ENCODE data around the gene TIMM17A.
"Not testable (repeated sequence)": the region's sequence is repeated elsewhere in the genome, so short reads cannot be mapped to it uniquely, and the experiment has no call there.

Gene TIMM17A

DNA sequence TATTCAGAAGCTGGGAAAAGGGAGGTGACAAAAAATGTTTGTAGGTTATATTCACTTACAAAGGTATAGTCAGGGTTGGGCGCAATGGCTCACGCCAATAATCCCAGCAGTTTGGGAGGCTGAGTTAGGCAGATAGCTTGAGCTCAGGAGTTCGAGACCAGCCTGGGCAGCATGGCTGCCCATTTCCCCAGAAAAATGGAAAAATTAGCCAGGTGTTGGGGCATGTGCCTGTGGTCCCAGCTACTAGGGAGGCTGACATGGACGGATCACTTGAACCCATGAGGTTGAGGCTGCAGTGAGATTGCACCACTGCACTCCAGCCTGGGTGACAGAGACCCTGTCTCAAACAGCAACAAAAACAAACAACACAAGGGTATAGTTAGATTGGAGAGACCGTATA, 3.0 kb downstream of the TIMM17A start:
- Histone ChIP-seq H4K20me1 (ENCODE audit: insufficient read depth, low read length) (peaks cover 6% of the 10 kb centered on the region; the same call in 1 of the 2 replicates), H3K9ac (ENCODE audit: low read depth, low read length) (no peak overlapping the region), H3K4me3 (ENCODE audit: low read depth in 1 of 2, low read length in 2 of 2) (no peak overlapping the region), H2AFZ (ENCODE audit: low read depth, low read length) (no peak overlapping the region), H3K27me3 (ENCODE audit: insufficient read depth, low read length, poor library complexity) (no peaks in the 10 kb centered on the region), H3K9me3 (ENCODE audit: insufficient read depth, low read length, severe bottlenecking) (no peaks in the 10 kb centered on the region), H3K27ac (ENCODE audit: low read length) (no peak overlapping the region), H3K79me2 (ENCODE audit: insufficient read depth, low read length) (peaks cover 46% of the 10 kb centered on the region), H3K4me2 (ENCODE audit: insufficient read depth, low read length) (no peak overlapping the region), H3K36me3 (ENCODE audit: insufficient read depth, low read length) (peaks cover 52% of the 10 kb centered on the region), H3K4me1 (ENCODE audit: insufficient read depth, low read length) (peaks cover 24% of the 10 kb centered on the region)
- ATAC-seq (ENCODE audit: insufficient read depth, low read depth) (no peak), DNase-seq (no peak)
- TF ChIP-seq, protein P1, sequence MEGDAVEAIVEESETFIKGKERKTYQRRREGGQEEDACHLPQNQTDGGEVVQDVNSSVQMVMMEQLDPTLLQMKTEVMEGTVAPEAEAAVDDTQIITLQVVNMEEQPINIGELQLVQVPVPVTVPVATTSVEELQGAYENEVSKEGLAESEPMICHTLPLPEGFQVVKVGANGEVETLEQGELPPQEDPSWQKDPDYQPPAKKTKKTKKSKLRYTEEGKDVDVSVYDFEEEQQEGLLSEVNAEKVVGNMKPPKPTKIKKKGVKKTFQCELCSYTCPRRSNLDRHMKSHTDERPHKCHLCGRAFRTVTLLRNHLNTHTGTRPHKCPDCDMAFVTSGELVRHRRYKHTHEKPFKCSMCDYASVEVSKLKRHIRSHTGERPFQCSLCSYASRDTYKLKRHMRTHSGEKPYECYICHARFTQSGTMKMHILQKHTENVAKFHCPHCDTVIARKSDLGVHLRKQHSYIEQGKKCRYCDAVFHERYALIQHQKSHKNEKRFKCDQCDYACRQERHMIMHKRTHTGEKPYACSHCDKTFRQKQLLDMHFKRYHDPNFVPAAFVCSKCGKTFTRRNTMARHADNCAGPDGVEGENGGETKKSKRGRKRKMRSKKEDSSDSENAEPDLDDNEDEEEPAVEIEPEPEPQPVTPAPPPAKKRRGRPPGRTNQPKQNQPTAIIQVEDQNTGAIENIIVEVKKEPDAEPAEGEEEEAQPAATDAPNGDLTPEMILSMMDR (IDR thresholded peaks at IDR 0.05; ENCODE audit: borderline replicate concordance, extremely low read depth, low read length, poor library complexity, severe bottlenecking): no peak
- TF ChIP-seq EZH2 (IDR thresholded peaks at IDR 0.05; ENCODE audit: borderline replicate concordance, low read depth, low read length, severe bottlenecking): no peak

DNA sequence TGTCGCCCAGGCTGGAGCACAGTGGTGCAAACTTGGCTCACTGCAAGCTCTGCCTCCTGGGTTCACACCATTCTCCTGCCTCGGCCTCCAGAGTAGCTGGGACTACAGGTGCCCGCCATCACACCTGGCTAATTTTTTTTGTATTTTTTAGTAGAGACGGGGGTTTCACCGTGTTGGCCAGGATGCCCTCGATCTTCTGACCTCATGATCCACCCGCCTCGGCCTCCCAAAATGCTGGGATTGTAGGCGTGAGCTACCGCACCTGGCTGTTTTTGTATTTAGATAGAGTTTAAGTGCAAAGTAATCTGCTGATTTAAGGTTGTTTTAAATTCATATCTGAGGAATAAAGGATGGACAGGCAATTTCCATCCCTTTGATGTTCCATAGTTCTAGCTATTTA, 7.1 kb downstream of the TIMM17A start:
- not testable (repeated sequence) for H3K4me1 ChIP-seq (ENCODE audit: insufficient read depth, low read length); H3K9ac ChIP-seq (ENCODE audit: low read depth, low read length); ATAC-seq (ENCODE audit: insufficient read depth, low read depth); DNase-seq; H3K4me2 ChIP-seq (ENCODE audit: insufficient read depth, low read length); H3K27ac ChIP-seq (ENCODE audit: low read length); H2AFZ ChIP-seq (ENCODE audit: low read depth, low read length); H3K27me3 ChIP-seq (ENCODE audit: insufficient read depth, low read length, poor library complexity); H3K4me3 ChIP-seq (ENCODE audit: low read depth in 1 of 2, low read length in 2 of 2); H3K9me3 ChIP-seq (ENCODE audit: insufficient read depth, low read length, severe bottlenecking); H4K20me1 ChIP-seq (ENCODE audit: insufficient read depth, low read length)
- H3K79me2 ChIP-seq (ENCODE audit: insufficient read depth, low read length): peaks cover 18% of the 10 kb centered on the region
- peaks cover 78% of the 10 kb centered on the region for H3K36me3 ChIP-seq (ENCODE audit: insufficient read depth, low read length)

DNA sequence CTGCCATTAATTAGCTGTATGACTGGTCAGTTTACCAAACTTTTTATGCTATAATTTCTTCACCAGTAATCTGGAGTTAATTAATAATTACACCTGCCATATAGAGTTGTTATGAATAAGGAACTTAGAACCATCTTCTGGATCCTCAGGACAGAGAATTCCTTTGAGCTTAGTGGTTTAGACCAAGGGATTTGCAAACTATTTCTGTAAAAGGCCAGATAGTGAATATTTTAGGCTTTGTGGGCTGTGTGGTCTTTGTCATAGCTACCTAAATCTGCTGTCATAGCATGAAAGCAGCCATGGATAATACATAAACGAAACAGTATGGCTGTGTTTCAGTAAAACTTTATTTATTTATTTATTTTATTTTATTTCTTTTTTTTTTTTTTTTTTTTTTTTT, 9.0 kb downstream of the TIMM17A start:
- no peak for TF ChIP-seq EZH2 (IDR thresholded peaks at IDR 0.05; ENCODE audit: borderline replicate concordance, low read depth, low read length, severe bottlenecking)
- TF ChIP-seq, protein P1 (IDR thresholded peaks at IDR 0.05; ENCODE audit: borderline replicate concordance, extremely low read depth, low read length, poor library complexity, severe bottlenecking): no peak
- H3K27ac ChIP-seq (ENCODE audit: low read length): no peak overlapping the region
- no peak for ATAC-seq (ENCODE audit: insufficient read depth, low read depth)
- no peak overlapping the region for H3K9ac ChIP-seq (ENCODE audit: low read depth, low read length)
- peaks cover 6% of the 10 kb centered on the region; the same call in 1 of the 2 replicates for H4K20me1 ChIP-seq (ENCODE audit: insufficient read depth, low read length)
- peaks cover 80% of the 10 kb centered on the region for H3K36me3 ChIP-seq (ENCODE audit: insufficient read depth, low read length)
- no peak for DNase-seq
- no peak overlapping the region for H3K4me3 ChIP-seq (ENCODE audit: low read depth in 1 of 2, low read length in 2 of 2)
- H3K79me2 ChIP-seq (ENCODE audit: insufficient read depth, low read length): peaks cover 12% of the 10 kb centered on the region; the same call in 1 of the 2 replicates
- H2AFZ ChIP-seq (ENCODE audit: low read depth, low read length): no peak overlapping the region
- H3K9me3 ChIP-seq (ENCODE audit: insufficient read depth, low read length, severe bottlenecking): no peaks in the 10 kb centered on the region
- no peak overlapping the region for H3K4me2 ChIP-seq (ENCODE audit: insufficient read depth, low read length)
- H3K27me3 ChIP-seq (ENCODE audit: insufficient read depth, low read length, poor library complexity): no peaks in the 10 kb centered on the region
- no peaks in the 10 kb centered on the region for H3K4me1 ChIP-seq (ENCODE audit: insufficient read depth, low read length)

DNA sequence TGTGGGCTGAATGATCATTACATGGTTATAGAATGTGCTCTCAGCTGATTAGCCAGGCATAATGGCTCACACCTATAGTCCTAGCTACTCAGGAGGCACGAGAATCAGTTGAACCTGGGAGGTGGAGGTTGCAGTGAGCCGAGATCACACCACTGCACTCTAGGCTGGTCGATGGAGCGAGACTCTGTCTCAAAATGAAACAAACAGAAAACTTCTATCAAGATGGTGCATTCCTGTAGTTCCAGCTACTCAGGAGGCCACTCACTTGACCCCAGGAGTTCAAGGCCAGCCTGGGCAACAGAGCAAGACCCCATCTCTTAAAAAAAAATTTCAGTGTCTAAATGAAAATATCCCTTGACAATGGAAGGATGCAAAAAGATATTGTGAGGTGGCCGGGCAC, 10.9 kb downstream of the TIMM17A start:
- Histone ChIP-seq H3K4me3 (ENCODE audit: low read depth in 1 of 2, low read length in 2 of 2) (no peak overlapping the region), H3K27me3 (ENCODE audit: insufficient read depth, low read length, poor library complexity) (no peaks in the 10 kb centered on the region), H3K9me3 (ENCODE audit: insufficient read depth, low read length, severe bottlenecking) (no peaks in the 10 kb centered on the region), H3K4me2 (ENCODE audit: insufficient read depth, low read length) (no peak overlapping the region), H3K36me3 (ENCODE audit: insufficient read depth, low read length) (peaks cover 88% of the 10 kb centered on the region), H3K4me1 (ENCODE audit: insufficient read depth, low read length) (no peaks in the 10 kb centered on the region), H2AFZ (ENCODE audit: low read depth, low read length) (no peak overlapping the region), H4K20me1 (ENCODE audit: insufficient read depth, low read length) (peaks cover 3% of the 10 kb centered on the region; the same call in 1 of the 2 replicates), H3K79me2 (ENCODE audit: insufficient read depth, low read length) (peaks cover 6% of the 10 kb centered on the region; the same call in 1 of the 2 replicates), H3K27ac (ENCODE audit: low read length) (no peak overlapping the region), H3K9ac (ENCODE audit: low read depth, low read length) (no peak overlapping the region)
- TF ChIP-seq, protein P1 (IDR thresholded peaks at IDR 0.05; ENCODE audit: borderline replicate concordance, extremely low read depth, low read length, poor library complexity, severe bottlenecking): no peak
- no peak for TF ChIP-seq EZH2 (IDR thresholded peaks at IDR 0.05; ENCODE audit: borderline replicate concordance, low read depth, low read length, severe bottlenecking)
- ATAC-seq (ENCODE audit: insufficient read depth, low read depth) (no peak), DNase-seq (no peak)
